HG02588 (cell line): ENCODE measurements around the gene TNFRSF1A.
"Not testable (repeated sequence)": the region's sequence is repeated elsewhere in the genome, so short reads cannot be mapped to it uniquely, and the experiment has no call there.

ENCODE experiments used
- ATAC-seq: cut with Tn5 transposase; IDR thresholded peaks from one replicate; pipeline ENCODE4 v1.9.1; 2021; ENCODE audit warnings: mild to moderate bottlenecking, moderate library complexity; ENCODE audit not compliant: unreplicated experiment

The TNFRSF1A gene

DNA sequence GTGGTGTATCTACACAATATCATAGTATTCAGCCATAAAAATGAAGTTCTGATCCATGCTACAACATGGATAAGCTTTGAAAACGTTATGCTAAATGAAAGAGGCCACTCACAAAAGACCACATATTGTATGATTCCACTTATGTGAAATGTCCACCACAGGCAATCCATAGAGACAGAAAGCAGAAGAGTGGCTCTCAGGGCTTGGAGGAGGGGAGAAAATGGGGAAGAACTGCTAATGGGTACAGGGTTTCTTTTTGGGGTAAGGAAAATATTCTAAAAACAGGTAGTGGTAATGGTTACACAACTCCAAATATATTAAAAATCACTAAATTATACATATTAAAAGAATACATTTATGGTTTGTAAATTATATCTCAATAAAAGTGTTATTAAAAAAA lies 17.0 kb upstream of the TNFRSF1A start:
- no peak for ATAC-seq

GRCh38 chr12:6356374-6356820 lies 14.5 kb upstream of the TNFRSF1A start:
- ATAC-seq: no peak

GRCh38 chr12:6355491-6356373 lies 13.9 kb upstream of the TNFRSF1A start:
- ATAC-seq: no peak

DNA sequence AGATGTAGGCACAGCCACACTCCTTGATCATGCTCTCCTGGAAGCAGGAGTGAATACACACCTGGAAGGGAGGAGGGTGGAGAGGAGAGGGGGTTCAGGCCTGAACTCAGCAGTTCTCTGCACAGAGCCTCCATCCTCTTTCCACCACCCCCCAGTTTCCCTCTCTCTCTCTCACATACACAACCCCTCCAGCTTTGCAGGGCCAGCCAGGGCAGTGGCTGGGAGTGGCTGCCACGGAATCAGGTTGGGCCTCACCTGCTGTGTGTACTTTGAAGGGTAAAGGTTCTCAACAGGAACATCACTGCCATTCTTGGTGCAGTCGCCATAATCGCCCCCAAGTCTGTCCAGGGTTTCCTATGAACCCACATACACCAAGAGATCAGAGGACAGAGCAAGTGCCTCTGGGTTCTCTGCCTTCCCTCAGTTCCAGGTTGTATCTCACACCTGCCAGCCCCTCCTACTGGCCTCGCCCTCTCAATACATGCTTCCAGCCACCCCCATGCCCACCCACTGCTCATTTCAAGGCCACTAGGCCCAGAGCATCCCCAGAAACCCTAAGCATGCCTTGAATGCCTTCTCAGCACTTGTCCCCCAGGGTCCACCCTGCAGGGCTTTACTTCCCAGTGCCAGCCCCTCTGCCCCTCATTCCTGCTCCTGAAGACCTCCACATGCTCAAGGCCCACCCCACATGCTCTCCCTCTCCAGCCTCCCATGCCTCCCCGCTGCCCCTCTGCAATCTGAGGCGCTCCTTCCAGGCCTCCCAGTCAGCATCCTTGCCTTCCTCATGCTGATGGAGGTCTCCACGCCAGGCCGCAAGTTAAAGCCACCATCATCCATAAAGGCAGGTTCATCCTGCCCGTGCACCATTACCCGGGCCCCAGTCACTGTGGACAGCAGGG lies 12.9 kb upstream of the TNFRSF1A start:
- ATAC-seq: no peak

GRCh38 chr12:6352193-6353173 lies 10.6 kb upstream of the TNFRSF1A start:
- no peak for ATAC-seq

DNA sequence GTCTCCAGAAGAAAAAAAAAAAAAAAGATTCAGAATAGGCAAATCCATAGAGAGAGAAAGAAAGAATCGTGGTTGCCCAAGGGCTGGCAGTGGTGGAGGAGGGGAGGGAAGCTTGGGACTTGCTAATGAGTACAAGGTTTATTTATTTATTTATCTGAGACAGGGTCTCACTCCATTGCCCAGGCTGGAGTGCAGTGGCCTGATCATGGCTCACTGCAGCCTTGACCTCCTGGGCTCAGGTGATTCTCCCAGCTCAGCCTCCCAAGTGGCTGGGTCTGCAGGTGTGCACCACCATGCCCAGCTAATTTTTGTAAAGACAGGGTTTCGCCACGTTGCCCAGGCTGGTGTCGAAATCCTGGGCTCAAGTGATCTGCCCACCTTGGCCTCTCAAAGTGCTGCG lies 9.7 kb upstream of the TNFRSF1A start:
- ATAC-seq: no peak

DNA sequence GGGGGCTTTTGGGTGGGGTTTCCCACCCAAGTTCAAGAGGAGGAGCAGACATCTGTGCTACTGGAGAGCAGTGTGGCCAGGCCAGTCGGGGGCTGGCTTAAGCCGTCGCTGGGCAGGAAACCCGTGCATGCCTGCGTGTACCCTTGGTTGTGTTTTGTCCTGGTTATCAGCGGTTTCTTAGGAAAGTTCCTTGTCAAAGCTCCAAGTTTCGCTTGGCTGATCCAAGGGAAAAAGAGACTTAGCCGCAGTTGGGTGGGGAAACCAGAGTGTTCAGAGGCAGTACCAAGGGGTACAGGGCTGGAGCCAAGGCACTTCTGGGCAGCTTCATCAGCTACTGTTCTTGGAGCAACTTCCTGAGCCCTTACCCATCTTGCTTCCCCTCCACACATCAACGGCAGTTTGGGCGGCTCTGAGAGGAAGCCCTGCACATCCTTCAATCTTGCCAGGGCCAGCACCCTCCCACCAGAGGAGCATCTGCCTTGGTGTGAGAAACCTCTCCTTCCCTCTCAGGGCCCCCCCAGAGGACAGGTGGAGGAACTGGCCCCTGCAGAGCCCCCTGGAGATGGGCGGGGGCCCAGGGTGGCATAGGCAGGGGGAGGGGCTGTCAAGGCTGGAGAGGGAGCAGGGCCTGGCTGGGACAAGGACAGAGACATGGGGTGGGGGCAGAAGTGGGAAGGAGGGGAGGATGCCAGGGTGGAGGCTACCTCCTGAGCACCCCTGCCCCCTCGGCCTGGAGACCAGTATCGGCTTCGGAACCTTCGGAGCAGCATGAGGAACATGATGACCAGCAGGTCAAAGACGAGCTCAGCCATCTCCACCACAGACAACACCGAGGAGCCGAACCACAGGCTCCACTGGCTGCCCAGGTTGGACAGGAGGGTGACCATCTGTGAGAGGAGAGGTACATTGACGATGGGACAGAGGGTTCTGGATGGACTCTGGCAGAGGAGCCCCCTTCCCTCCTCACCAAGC lies 5.8 kb upstream of the TNFRSF1A start:
- no peak for ATAC-seq

DNA sequence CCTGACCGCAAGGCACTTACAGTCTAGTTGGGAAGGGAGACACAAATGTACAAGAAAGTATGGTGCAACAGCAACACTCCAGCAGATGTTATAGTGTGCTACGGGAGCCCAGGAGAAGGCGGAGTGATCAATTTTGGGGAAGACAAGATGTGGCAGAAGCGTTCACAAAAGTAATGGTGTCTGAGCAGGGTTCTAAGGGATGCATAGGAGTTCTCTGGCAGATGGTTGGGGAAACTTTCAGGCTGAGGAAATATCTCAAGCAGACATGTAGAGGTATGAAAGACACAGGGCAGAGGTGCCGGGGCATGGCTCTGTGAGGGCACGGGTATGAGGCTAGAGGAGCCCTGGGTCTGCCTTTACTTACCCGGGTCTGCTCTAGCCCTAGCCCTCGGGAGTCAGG lies 5.1 kb upstream of the TNFRSF1A start:
- no peak for ATAC-seq

- ATAC-seq: no peak
Observed at GRCh38 chr12:6346235-6346832, 4.5 kb upstream of the TNFRSF1A start.

- no peak for ATAC-seq
Observed at GRCh38 chr12:6345319-6346091, 3.6 kb upstream of the TNFRSF1A start.

- not testable (repeated sequence) for ATAC-seq
Observed at GRCh38 chr12:6344101-6344660, 2.3 kb upstream of the TNFRSF1A start.

GRCh38 chr12:6343518-6343917 lies 1.6 kb upstream of the TNFRSF1A start:
- ATAC-seq: no peak

DNA sequence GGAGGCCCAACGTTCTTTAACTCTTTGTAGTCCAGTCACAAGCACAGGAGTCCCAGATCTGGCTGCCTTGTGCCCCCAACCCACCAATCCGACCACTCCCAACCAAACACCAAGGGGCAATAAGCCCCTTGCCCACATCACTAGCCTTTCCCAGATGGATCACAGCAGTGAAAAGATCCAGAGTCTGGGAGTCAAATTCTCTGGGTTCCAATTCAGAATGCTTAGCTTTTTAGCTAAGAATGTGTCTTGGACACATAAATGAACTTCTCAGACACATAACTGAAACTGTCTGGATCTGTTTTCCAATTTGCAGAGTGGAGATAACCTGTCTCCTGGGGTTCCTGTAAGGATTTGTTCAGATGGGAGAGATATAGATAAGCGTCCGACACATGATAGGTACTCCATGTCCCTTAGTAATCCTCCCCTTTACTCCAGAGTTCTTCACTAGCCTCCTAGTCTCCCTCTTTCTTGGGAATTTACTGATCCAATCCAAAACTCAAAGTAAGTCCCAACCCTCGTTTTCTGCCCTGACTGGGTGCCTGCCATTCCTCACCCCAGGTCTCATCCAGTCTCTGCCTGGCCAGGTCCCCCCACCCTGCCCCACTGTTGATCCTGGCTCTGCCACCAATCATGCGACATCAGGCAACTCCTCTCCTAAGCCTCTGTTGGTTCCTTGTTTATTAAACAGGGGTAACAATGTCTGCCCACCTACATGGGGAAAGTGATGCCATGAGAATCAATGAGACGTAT lies 439 bp upstream of the TNFRSF1A start:
- ATAC-seq: no peak

GRCh38 chr12:6340745-6341416 lies 995 bp downstream of the TNFRSF1A start:
- ATAC-seq: no peak

GRCh38 chr12:6340032-6340638 lies 1.7 kb downstream of the TNFRSF1A start:
- ATAC-seq: no peak

DNA sequence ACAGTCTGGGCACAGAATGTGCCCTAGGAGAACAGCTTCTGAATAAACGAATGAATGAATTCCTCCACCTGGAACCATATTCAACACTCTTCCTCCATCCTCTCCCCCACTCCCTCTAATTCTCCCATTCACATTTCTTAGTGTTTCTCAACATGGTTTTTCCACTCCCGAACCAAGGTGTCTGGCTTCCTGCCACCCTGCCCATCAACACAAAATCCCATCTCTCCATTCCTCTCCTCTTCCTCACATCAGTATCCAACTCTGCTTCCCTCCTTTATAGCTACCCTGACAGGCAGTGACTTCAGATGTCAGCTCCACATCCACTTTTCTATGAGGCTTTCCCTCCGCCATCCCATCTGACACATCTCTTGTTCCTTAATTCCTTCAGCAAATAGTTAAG lies 2.9 kb downstream of the TNFRSF1A start:
- ATAC-seq: no peak
